Esophagus squamous epithelium (tissue), 5 donors: ENCODE measurements around the gene PRKG1. TPM values are rescaled to one million over a fixed set of nuclear protein-coding genes. Genes with fewer than 3 reads are reported as not detected.

Source experiments
- DNase-seq: peaks from one replicate; lab custom pipeline; 2025; lab: John Stamatoyannopoulos, UW
- H3K27ac ChIP-seq, 4 donors: fragments of 200-600 bp; sonication (generic); one replicate each; pipeline ENCODE4 v1.5.1; 2016 to 2019; ENCODE audit warnings: mild to moderate bottlenecking in 1 of 4
- H3K27me3 ChIP-seq, 4 donors: fragments of 200-600 bp; sonication (generic); 1 replicate in 3 of 4; 2 replicates in 1 of 4; pipeline versions ENCODE4 v1.5.1 to v1.6.0; 2017 to 2021; ENCODE audit warnings: antibody characterized with exemption in 1 of 4
- H3K36me3 ChIP-seq, 3 donors: fragments of 200-600 bp; sonication (generic); one replicate each; pipeline ENCODE4 v1.5.1; 2016 to 2019
- H3K4me1 ChIP-seq, 3 donors: fragments of 200-600 bp; sonication (generic); one replicate each; pipeline ENCODE4 v1.5.1; 2017 to 2019
- H3K4me3 ChIP-seq, 4 donors: fragments of 200-600 bp; sonication (generic); 1 replicate in 3 of 4; 2 replicates in 1 of 4; pipeline ENCODE4 v1.5.1; 2016 to 2019; ENCODE audit warnings: mild to moderate bottlenecking in 2 of 4, moderate library complexity in 1 of 4
- H3K9me3 ChIP-seq, 3 donors: fragments of 200-600 bp; sonication (generic); one replicate each; pipeline ENCODE4 v1.5.1; 2016 to 2019
- POLR2A ChIP-seq, 4 donors: fragments of 450-650 bp; IDR thresholded peaks; one replicate each; pipeline ENCODE4 v1.6.1; 2017; ENCODE audit warnings: antibody characterized with exemption in 4 of 4, mild to moderate bottlenecking in 4 of 4, moderate library complexity in 3 of 4
- WGBS, 2 donors: methylation state at CpG; one replicate each; pipeline ENCODE4 v1.1.5; 2018; 5-methylcytosine and 5-hydroxymethylcytosine counted together
- intact Hi-C: fragments of 100-400 bp; cut with DNase I; formaldehyde crosslinking; loops from one replicate; pipeline ENCODE4 v1.15.0; 2022
- total RNA-seq, 4 donors: library from RNA; depleted of rRNA; stranded (reverse); fragments of >200 nt; gene quantifications; one replicate each; pipeline ENCODE4 v1.1.0, GENCODE V29; 2016
- TF ChIP-seq, protein P1 (sequence below), 6 experiments: fragments of 450-650 bp in 4 of 6; fragments of 200-600 bp in 2 of 6; sonication (generic) in 2 of 6; IDR thresholded peaks; one replicate each; pipeline ENCODE4 v1.5.1; 2016 to 2019; ENCODE audit warnings: antibody characterized with exemption in 6 of 6, mild to moderate bottlenecking in 4 of 6, moderate library complexity in 4 of 6
- donor health status: DM: yes; HTN: yes; CAD: no.

PRKG1 gene
- total RNA-seq, 4 donors from 2014 or later: 2.0 to 10.9 (median 3.8) TPM

DNA sequence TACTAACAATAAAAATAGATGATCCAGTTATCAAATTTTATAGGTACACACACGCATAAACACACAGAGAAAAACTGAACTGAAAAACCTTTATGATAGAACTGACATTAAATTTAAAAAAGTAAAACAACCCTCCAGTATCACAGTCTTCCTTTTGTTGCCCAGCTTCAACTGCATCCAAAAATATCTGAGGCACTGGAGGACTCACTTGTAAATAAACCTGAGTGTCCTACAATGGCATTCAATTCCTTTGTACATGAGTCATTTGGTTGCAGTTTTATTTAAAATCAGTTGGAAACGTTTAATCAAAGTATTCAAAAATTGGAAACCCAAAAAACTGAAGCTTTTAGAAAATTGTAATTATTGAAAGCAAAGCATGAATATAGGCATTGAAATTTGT, 890.3 kb downstream of the PRKG1 start:
- intact Hi-C loops: no loop called here
- H3K27me3 ChIP-seq: no peaks in the 10 kb centered on the region
- H3K4me1 ChIP-seq: peaks cover 0 to 4% (median 0%) of the 10 kb centered on the region in 3 donors
- no peak for TF ChIP-seq POLR2A (IDR thresholded peaks at IDR 0.05)
- TF ChIP-seq, protein P1, sequence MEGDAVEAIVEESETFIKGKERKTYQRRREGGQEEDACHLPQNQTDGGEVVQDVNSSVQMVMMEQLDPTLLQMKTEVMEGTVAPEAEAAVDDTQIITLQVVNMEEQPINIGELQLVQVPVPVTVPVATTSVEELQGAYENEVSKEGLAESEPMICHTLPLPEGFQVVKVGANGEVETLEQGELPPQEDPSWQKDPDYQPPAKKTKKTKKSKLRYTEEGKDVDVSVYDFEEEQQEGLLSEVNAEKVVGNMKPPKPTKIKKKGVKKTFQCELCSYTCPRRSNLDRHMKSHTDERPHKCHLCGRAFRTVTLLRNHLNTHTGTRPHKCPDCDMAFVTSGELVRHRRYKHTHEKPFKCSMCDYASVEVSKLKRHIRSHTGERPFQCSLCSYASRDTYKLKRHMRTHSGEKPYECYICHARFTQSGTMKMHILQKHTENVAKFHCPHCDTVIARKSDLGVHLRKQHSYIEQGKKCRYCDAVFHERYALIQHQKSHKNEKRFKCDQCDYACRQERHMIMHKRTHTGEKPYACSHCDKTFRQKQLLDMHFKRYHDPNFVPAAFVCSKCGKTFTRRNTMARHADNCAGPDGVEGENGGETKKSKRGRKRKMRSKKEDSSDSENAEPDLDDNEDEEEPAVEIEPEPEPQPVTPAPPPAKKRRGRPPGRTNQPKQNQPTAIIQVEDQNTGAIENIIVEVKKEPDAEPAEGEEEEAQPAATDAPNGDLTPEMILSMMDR (IDR thresholded peaks at IDR 0.05): no peak
- no peak overlapping the region for H3K4me3 ChIP-seq
- 58 to 63% methylated on average over 2 of the region's 2 CpGs for WGBS, 2 donors
- H3K27ac ChIP-seq: no peak overlapping the region
- DNase-seq: no peak
- no peaks in the 10 kb centered on the region for H3K36me3 ChIP-seq
- no peaks in the 10 kb centered on the region for H3K9me3 ChIP-seq

DNA sequence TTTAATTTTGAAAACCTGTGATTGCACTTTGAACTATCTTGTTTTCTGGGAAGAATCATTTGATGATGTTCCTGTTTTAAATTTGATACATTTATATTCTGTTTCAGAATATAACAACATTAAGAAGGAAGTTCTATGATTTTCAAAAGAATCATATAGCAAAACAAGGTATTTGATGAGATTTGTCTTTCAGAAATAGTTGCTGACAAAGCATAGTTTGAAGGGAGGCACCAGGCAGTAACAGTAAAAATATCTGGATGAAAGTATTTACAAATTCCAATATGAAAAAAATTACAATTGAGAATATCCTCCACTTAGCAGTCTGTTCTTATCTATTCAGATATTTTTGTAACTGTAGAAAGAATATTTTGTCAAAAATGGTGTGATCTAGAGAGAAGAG, 891.2 kb downstream of the PRKG1 start:
- no peak for DNase-seq
- H3K9me3 ChIP-seq: no peaks in the 10 kb centered on the region
- TF ChIP-seq POLR2A (IDR thresholded peaks at IDR 0.05): no peak
- TF ChIP-seq, protein P1 (IDR thresholded peaks at IDR 0.05): no peak
- H3K4me3 ChIP-seq: no peak overlapping the region
- no peaks in the 10 kb centered on the region for H3K36me3 ChIP-seq
- peaks cover 0 to 4% (median 0%) of the 10 kb centered on the region in 3 donors for H3K4me1 ChIP-seq
- intact Hi-C loops: no loop called here
- H3K27me3 ChIP-seq: no peaks in the 10 kb centered on the region
- no peak overlapping the region for H3K27ac ChIP-seq

DNA sequence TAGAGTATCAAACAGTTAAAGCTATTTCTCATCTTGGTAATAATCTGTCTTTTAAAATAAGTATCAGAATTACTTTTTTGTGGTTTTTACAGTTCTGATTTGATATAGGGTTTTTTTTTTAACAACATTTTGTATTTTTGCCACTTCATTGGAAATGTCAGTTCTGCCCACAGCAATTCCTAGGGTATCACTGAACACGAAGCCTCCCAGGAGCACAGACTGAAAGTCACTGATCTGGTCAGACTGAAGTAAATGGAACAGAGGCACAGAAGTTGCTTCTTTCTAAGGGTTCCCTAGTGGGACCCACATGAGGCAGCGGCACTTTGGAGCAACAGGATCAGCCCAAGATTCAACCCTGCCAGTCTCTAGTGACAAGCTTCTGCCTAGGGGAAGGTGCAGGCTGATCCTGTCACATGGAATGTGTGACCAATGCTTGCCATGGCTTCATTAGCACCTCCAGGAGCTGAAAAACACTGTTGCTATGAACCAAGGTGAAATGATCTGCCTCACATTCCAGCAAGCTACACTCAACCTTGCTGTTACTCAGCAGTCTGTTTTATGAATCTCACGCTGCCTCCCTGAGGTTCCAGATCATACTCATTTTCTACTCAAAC, 898.6 kb downstream of the PRKG1 start:
- intact Hi-C loops: no loop called here
- Histone ChIP-seq H3K4me3 (no peak overlapping the region), H3K36me3 (no peaks in the 10 kb centered on the region), H3K27me3 (no peaks in the 10 kb centered on the region), H3K27ac (no peak overlapping the region), H3K4me1 (no peaks in the 10 kb centered on the region), H3K9me3 (no peaks in the 10 kb centered on the region)
- TF ChIP-seq POLR2A (IDR thresholded peaks at IDR 0.05): no peak
- TF ChIP-seq, protein P1 (IDR thresholded peaks at IDR 0.05): no peak
- no peak for DNase-seq
- 73 to 78% methylated on average over 2 to 3 of the region's 3 CpGs for WGBS, 2 donors

DNA sequence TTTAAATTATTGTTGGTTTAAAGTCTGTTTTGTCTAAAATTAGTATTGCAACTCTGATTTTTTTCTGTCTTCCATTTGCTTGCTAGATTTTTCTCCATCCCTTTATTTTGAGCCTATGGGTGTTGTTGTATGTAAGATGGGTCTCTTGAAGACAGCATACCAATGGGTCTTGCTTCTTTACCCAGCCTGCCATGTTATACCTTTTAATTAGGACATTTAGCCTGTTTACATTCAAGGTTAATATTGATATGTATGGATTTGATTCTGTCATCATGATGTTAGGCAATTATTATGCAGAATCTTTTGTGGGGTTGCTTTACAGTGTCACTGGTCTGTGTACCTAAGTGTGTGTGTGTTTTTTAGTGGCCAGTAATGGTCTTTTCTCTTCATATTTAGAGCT, 906.5 kb downstream of the PRKG1 start:
- DNase-seq: no peak
- no peak overlapping the region for H3K27ac ChIP-seq
- H3K4me3 ChIP-seq: no peak overlapping the region
- no peaks in the 10 kb centered on the region for H3K36me3 ChIP-seq
- TF ChIP-seq, protein P1 (IDR thresholded peaks at IDR 0.05): no peak
- TF ChIP-seq POLR2A (IDR thresholded peaks at IDR 0.05): no peak
- intact Hi-C loops: no loop called here
- H3K4me1 ChIP-seq: no peaks in the 10 kb centered on the region
- H3K9me3 ChIP-seq: no peaks in the 10 kb centered on the region
- H3K27me3 ChIP-seq: no peaks in the 10 kb centered on the region

DNA sequence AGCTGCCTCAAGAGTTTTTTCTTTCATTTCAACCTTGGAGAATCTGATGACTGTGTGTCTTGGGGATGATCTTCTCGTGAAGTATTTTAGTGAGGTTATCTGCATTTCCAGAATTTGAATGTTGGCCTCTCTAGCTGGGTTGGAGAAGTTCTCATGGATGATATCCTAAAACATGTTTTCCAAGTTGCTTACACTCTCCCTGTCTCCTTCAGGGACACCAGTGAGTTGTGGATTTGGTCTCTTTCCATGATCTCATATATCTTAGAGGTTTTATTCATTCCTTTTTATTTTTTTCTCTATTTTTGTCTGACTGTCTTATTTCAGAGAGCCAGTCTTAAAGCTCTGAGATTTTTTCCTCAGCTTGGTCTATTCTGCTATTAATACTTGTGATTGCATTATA, 907.4 kb downstream of the PRKG1 start:
- intact Hi-C loops: no loop called here
- no peaks in the 10 kb centered on the region for H3K9me3 ChIP-seq
- 71 to 80% methylated on average over 1 of the region's 1 CpG for WGBS, 2 donors
- H3K27me3 ChIP-seq: no peaks in the 10 kb centered on the region
- TF ChIP-seq POLR2A (IDR thresholded peaks at IDR 0.05): no peak
- TF ChIP-seq, protein P1 (IDR thresholded peaks at IDR 0.05): no peak
- no peak for DNase-seq
- no peaks in the 10 kb centered on the region for H3K4me1 ChIP-seq
- no peaks in the 10 kb centered on the region for H3K36me3 ChIP-seq
- H3K4me3 ChIP-seq: no peak overlapping the region
- H3K27ac ChIP-seq: no peak overlapping the region
